Neural progenitor cell (in vitro differentiated cells): ENCODE data around the gene CRELD1. TPM values are rescaled to one million over a fixed set of nuclear protein-coding genes. Genes with fewer than 3 reads are reported as not detected.

Experiments
- DNase-seq: peaks from one replicate; pipeline ENCODE4 v3.0.0-alpha.2; 2016; ENCODE audit warnings: low spot score
- H2AFZ ChIP-seq: fragments of 200-600 bp; sonication (generic); replicated peaks from 2 replicates; pipeline ENCODE4 v1.6.1; 2016; ENCODE audit warnings: antibody characterized with exemption
- H3F3A ChIP-seq: fragments of 200-600 bp; sonication (generic); 2 replicates; pipeline ENCODE4 v1.6.1; 2016; ENCODE audit warnings: antibody characterized with exemption, low read depth
- H3K27ac ChIP-seq: fragments of 200-600 bp; sonication (generic); 2 replicates; pipeline ENCODE4 v1.5.1; 2016; ENCODE audit warnings: mild to moderate bottlenecking
- H3K27me3 ChIP-seq: fragments of 200-600 bp; sonication (generic); 2 replicates; pipeline ENCODE4 v1.6.1; 2016; ENCODE audit warnings: mild to moderate bottlenecking, moderate library complexity
- H3K36me3 ChIP-seq: fragments of 200-600 bp; sonication (generic); 2 replicates; pipeline ENCODE4 v1.5.1; 2016
- H3K4me1 ChIP-seq: fragments of 200-600 bp; sonication (generic); 2 replicates; pipeline ENCODE4 v1.6.1; 2016; ENCODE audit warnings: mixed run types
- H3K4me2 ChIP-seq: fragments of 200-600 bp; sonication (generic); 2 replicates; pipeline ENCODE4 v1.6.1; 2016
- H3K4me3 ChIP-seq: fragments of 200-600 bp; sonication (generic); 2 replicates; pipeline ENCODE4 v1.5.1; 2016
- H3K79me2 ChIP-seq: fragments of 200-600 bp; sonication (generic); 2 replicates; pipeline ENCODE4 v1.6.1; 2016; ENCODE audit warnings: low read depth
- H3K9ac ChIP-seq: fragments of 200-600 bp; sonication (generic); 2 replicates; pipeline ENCODE4 v1.6.1; 2016
- H3K9me3 ChIP-seq: fragments of 200-600 bp; sonication (generic); 2 replicates; pipeline ENCODE4 v1.5.1; 2016; ENCODE audit warnings: low read depth
- H4K20me1 ChIP-seq: fragments of 200-600 bp; sonication (generic); 2 replicates; pipeline ENCODE4 v1.6.1; 2016; ENCODE audit warnings: low read depth
- H3K27ac Mint-ChIP-seq: 3 replicates; pipeline ENCODE4 v1.8.0; 2021; ENCODE audit warnings: mixed read lengths
- H3K27me3 Mint-ChIP-seq: 2 replicates; pipeline ENCODE4 v1.8.0; 2022; ENCODE audit warnings: low read depth, mild to moderate bottlenecking, inconsistent platforms, moderate library complexity, mixed read lengths; ENCODE audit not compliant: insufficient read depth
- H3K36me3 Mint-ChIP-seq: 3 replicates; pipeline ENCODE4 v1.8.0; 2021; ENCODE audit warnings: mixed read lengths
- H3K4me1 Mint-ChIP-seq: 3 replicates; pipeline ENCODE4 v1.8.0; 2021; ENCODE audit warnings: mixed read lengths
- H3K4me3 Mint-ChIP-seq: 3 replicates; pipeline ENCODE4 v1.8.0; 2021; ENCODE audit warnings: mild to moderate bottlenecking, moderate library complexity, mixed read lengths
- H3K9me3 Mint-ChIP-seq: 3 replicates; pipeline ENCODE4 v1.8.0; 2020; ENCODE audit warnings: mixed read lengths
- EZH2 ChIP-seq: fragments of 200-600 bp; sonication (generic); IDR thresholded peaks from 2 replicates; pipeline ENCODE4 v1.6.1; 2017; ENCODE audit warnings: antibody characterized with exemption, mild to moderate bottlenecking, moderate library complexity
- EZH2phosphoT487 ChIP-seq: fragments of 200-600 bp; sonication (generic); IDR thresholded peaks from 2 replicates; pipeline ENCODE4 v1.6.1; 2017; ENCODE audit warnings: antibody characterized with exemption
- total RNA-seq: library from RNA; depleted of rRNA; stranded (reverse); fragments of >200 nt; gene quantifications from 2 replicates; pipeline ENCODE4 v1.2.3, GENCODE V29; 2015; ENCODE audit warnings: low replicate concordance
- TF ChIP-seq, protein P1 (sequence below): fragments of 200-600 bp; sonication (generic); IDR thresholded peaks from 2 replicates; pipeline ENCODE4 v1.5.1; 2017; ENCODE audit warnings: antibody characterized with exemption, mild to moderate bottlenecking

The CRELD1 gene
- total RNA-seq, 1 donor from 2014 or later, result 14.1 TPM

DNA sequence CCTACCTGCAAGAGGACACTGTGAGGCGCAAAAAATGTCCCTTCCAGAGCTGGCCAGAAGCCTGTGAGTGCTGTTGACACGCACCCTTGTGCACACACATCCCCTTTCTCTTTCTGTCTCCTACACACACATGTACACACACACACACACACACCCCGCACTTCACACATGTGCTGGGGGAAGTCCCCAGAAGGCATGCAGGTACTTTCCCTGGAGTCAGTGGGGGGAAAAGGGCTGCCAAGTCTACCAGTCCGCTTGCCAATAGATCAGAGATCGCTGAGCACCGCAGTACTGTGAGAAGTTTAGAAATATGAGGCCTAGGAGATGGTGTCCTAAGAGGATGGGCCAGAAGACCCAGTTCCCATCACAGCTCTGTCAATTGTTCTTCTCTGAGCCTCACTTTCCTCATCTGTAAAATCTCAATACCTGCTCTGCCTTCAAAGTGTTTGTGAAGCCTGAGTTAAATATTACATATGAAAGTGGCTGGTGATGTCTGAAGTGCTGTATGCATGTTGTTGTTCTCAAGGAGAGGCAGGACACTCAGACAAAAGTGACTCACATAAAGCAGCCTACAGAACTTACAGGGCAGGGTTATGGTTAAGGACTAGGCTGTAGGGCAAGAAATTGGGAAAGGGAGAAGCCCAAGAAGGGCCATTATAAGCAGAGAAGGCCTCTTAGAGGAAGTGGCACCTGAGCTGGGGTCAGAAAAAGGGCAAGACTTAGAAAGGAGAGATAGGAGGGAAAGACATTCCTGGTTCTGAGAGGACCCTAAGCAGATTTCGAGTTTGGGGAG is 24.2 kb upstream of the CRELD1 start:
- Histone ChIP-seq H3K4me3 (no peak overlapping the region), H3K27ac (no peak overlapping the region), H3F3A (peaks cover 4% of the 10 kb centered on the region), H3K4me1 (no peaks in the 10 kb centered on the region), H3K9ac (no peak overlapping the region), H3K4me2 (no peak overlapping the region), H2AFZ (no peak overlapping the region), H3K27me3 (peaks cover 5% of the 10 kb centered on the region), H4K20me1 (no peaks in the 10 kb centered on the region), H3K79me2 (no peaks in the 10 kb centered on the region), H3K36me3 (no peaks in the 10 kb centered on the region), H3K9me3 (no peaks in the 10 kb centered on the region)
- TF ChIP-seq, protein P1, sequence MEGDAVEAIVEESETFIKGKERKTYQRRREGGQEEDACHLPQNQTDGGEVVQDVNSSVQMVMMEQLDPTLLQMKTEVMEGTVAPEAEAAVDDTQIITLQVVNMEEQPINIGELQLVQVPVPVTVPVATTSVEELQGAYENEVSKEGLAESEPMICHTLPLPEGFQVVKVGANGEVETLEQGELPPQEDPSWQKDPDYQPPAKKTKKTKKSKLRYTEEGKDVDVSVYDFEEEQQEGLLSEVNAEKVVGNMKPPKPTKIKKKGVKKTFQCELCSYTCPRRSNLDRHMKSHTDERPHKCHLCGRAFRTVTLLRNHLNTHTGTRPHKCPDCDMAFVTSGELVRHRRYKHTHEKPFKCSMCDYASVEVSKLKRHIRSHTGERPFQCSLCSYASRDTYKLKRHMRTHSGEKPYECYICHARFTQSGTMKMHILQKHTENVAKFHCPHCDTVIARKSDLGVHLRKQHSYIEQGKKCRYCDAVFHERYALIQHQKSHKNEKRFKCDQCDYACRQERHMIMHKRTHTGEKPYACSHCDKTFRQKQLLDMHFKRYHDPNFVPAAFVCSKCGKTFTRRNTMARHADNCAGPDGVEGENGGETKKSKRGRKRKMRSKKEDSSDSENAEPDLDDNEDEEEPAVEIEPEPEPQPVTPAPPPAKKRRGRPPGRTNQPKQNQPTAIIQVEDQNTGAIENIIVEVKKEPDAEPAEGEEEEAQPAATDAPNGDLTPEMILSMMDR, result no peak
- no peak for TF ChIP-seq EZH2
- TF ChIP-seq EZH2phosphoT487, result no peak
- H3K9me3 Mint-ChIP-seq, result no peaks in the 10 kb centered on the region
- H3K27ac Mint-ChIP-seq, result no peak overlapping the region
- DNase-seq, result no peak
- H3K27me3 Mint-ChIP-seq, result peaks cover 5% of the 10 kb centered on the region
- H3K4me1 Mint-ChIP-seq, result peaks cover 3% of the 10 kb centered on the region
- H3K4me3 Mint-ChIP-seq, result no peak overlapping the region
- H3K36me3 Mint-ChIP-seq, result no peaks in the 10 kb centered on the region

- Histone ChIP-seq H3K4me3 (no peak overlapping the region), H3F3A (peaks cover 14% of the 10 kb centered on the region), H3K27ac (no peak overlapping the region), H2AFZ (no peak overlapping the region), H3K9ac (no peak overlapping the region), H3K27me3 (peaks cover 30% of the 10 kb centered on the region), H3K9me3 (no peaks in the 10 kb centered on the region), H4K20me1 (no peaks in the 10 kb centered on the region), H3K79me2 (no peaks in the 10 kb centered on the region), H3K4me2 (no peak overlapping the region), H3K36me3 (no peaks in the 10 kb centered on the region), H3K4me1 (peaks cover 16% of the 10 kb centered on the region)
- H3K27me3 Mint-ChIP-seq, result peaks cover 5% of the 10 kb centered on the region
- TF ChIP-seq EZH2 (no peak), EZH2phosphoT487 (no peak)
- TF ChIP-seq, protein P1, result no peak
- no peak for DNase-seq
- no peak overlapping the region for H3K4me3 Mint-ChIP-seq
- H3K27ac Mint-ChIP-seq, result no peak overlapping the region
- H3K4me1 Mint-ChIP-seq, result peaks cover 13% of the 10 kb centered on the region
- no peaks in the 10 kb centered on the region for H3K36me3 Mint-ChIP-seq
- no peaks in the 10 kb centered on the region for H3K9me3 Mint-ChIP-seq
Measured at GRCh38 chr3:9911863-9912262, 21.8 kb upstream of the CRELD1 start.

- no peaks in the 10 kb centered on the region for H3K79me2 ChIP-seq
- no peaks in the 10 kb centered on the region for H3K36me3 ChIP-seq
- H4K20me1 ChIP-seq, result no peaks in the 10 kb centered on the region
- Mint-ChIP-seq H3K27me3 (peaks cover 5% of the 10 kb centered on the region), H3K9me3 (no peaks in the 10 kb centered on the region), H3K27ac (no peak overlapping the region), H3K36me3 (no peaks in the 10 kb centered on the region), H3K4me1 (peaks cover 14% of the 10 kb centered on the region), H3K4me3 (no peak overlapping the region)
- H3K27me3 ChIP-seq, result peaks cover 30% of the 10 kb centered on the region
- no peaks in the 10 kb centered on the region for H3K9me3 ChIP-seq
- H3F3A ChIP-seq, result peaks cover 14% of the 10 kb centered on the region
- no peak overlapping the region for H3K4me2 ChIP-seq
- H3K4me3 ChIP-seq, result no peak overlapping the region
- no peak overlapping the region for H3K9ac ChIP-seq
- TF ChIP-seq EZH2phosphoT487 (no peak), EZH2 (no peak)
- TF ChIP-seq, protein P1, result no peak
- no peak overlapping the region for H2AFZ ChIP-seq
- DNase-seq, result no peak
- H3K4me1 ChIP-seq, result peaks cover 19% of the 10 kb centered on the region
- no peak overlapping the region for H3K27ac ChIP-seq
Measured at GRCh38 chr3:9912294-9912935, 21.2 kb upstream of the CRELD1 start.
